GM18520 (cell line): Measurements from ENCODE around the gene BRD1.
"Not testable (repeated sequence)": the region's sequence is repeated elsewhere in the genome, so short reads cannot be mapped to it uniquely, and the experiment has no call there.

Experiments
- ATAC-seq: cut with Tn5 transposase; IDR thresholded peaks from one replicate; pipeline ENCODE4 v1.9.1; 2021; ENCODE audit not compliant: unreplicated experiment

BRD1 gene

GRCh38 chr22:49853981-49854831 is 26.5 kb upstream of the BRD1 start:
- ATAC-seq, result peak; percentile 18

GRCh38 chr22:49852898-49853894 is 25.5 kb upstream of the BRD1 start, which contains the start of gene ZBED4:
TSS of gene ZBED4 (plus strand) at chr22:49853844. CDS start at chr22:49883663, 29,819 bp downstream.
- peak; percentile 75 for ATAC-seq

DNA sequence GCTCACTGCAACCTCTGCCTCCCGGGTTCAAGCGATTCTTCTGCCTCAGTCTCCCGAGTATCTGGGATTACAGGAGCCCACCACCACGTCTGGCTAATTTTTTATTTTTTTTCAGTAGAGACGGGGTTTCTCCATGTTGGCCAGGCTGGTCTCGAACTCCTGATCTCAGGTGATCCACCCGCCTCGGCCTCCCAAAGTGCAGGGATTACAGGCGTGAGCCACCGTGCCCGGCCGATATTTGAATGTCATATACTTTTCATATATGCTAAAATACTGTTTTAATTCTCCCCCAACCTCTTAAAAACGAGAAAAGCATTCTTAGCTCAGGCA is 24.9 kb upstream of the BRD1 start:
- not testable (repeated sequence) for ATAC-seq

GRCh38 chr22:49850959-49851802 is 23.5 kb upstream of the BRD1 start:
- ATAC-seq, result no peak

DNA sequence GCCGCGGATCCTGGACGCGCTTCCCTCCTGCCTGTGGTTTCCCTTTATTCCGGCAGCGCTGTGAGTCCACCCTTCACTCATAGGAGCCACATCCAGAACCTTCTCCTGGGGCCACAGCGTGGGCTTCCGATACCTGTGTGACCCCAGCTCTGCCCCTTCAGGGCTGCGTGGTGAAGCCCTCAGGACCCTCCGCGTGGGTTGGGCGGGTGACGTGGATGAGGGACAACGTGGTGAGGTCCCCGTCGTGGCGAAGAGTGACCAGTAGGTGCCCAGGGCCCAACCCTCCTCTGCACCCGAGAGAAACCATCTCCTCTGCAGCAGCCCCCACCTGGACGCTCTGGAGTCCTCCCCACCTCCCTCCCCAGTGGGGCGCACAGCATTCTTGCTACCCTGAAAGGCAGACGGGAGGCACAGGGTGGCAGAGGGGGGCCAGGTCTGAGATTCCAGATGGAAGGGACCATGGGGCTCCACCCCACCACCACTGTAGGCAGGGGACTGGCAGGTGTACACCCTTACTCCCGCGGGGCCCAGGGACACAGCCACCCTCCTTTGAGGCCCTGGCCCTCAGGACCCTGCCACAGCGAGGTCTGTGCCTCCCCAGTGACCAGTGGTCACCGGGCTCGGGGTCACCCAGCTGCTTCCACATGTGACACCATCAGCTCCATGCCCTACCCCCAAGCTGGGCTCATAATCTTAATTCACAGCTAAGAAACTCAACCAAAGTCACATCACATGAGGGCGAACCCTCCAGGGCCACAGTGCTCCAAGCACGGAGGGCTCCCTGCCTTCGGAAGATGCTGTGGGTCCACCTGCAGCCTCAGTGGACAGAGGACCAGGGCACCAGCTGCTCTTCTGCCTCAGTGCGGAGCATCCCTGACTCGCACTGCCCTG is 22.6 kb upstream of the BRD1 start:
- no peak for ATAC-seq

DNA sequence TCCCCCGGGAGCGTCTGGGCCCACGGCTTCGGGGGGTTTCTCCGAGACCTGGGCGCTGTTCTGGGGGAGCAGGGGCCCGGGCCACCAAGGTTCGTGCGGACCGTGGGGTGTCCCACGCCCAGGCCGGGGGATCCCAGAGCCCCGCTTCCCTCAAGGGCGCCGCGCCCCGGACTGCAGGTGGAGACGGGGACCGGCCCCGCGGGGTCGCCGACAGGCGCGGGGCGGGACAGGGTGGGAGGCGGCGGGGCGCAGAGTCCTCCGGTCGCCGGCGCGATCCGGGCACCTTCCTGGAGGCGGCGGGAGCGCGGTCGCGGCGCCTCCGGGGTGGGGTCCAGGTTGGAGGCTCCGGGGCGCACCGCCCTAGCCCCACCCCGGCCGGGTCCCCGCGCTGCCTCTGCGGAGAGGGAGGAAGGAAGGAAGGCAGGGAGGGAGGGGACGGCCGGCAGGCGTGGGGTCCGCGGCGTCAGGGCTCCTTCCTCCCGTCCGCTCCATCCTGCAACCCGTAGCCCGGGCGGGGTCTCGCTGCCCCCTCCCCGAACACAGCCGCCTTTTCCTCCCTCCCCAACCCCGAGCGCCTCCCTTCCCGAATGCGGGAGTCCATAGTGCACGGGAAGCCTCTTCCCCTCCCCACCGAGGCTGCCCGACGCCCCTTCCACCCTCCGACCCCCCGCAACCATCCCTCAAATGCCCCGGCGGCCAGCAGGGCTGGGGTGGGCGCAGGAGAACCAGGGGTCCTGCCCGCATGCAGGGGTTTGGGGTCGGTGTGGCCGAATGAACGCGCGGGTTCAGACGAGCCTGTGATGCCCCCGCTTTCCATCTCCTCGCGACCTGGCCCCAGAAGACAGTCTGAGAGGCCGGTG is 21.7 kb upstream of the BRD1 start:
- no peak for ATAC-seq

GRCh38 chr22:49848690-49849160 is 21.1 kb upstream of the BRD1 start:
- ATAC-seq, result no peak

GRCh38 chr22:49847751-49848689 is 20.3 kb upstream of the BRD1 start:
- ATAC-seq, result no peak

DNA sequence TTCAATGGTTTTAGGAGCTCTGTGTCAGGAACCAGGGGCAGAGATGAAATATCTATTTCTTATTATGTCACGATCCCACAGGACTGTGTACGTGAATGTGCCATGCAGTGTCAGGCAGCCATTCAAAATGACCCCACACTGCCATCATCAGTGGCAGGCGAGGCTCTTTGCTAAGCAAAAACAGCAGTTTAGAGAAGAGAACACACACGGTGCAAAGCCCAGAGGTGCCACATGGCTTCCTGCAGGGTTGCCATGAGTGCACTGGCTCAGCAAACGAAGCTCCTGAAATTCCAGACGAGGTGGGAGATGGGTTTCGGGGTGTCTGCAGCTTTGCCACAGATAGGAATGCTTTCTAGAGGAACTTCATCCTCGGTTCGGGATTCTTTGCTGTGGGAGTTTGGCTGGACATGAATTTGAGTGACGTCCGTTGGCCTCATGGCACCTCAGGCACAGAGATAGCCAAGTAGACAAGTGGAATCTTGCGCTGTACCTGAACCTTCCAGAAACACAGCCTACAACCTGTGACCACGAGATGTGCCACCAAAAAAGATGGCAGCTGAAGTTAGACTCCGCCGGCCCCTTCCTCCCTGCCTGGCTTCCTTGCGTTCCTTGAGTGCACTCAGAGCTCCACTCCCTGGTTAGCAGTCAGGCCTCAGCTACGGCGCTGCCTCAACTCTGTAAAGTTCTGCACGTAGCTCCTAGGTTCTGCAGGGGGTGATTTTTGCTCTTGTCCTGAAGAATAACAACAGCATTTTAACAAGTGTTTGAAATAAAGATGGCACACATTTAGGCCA is 18.2 kb upstream of the BRD1 start:
- no peak for ATAC-seq

GRCh38 chr22:49845241-49845640 is 17.6 kb upstream of the BRD1 start:
- no peak for ATAC-seq

DNA sequence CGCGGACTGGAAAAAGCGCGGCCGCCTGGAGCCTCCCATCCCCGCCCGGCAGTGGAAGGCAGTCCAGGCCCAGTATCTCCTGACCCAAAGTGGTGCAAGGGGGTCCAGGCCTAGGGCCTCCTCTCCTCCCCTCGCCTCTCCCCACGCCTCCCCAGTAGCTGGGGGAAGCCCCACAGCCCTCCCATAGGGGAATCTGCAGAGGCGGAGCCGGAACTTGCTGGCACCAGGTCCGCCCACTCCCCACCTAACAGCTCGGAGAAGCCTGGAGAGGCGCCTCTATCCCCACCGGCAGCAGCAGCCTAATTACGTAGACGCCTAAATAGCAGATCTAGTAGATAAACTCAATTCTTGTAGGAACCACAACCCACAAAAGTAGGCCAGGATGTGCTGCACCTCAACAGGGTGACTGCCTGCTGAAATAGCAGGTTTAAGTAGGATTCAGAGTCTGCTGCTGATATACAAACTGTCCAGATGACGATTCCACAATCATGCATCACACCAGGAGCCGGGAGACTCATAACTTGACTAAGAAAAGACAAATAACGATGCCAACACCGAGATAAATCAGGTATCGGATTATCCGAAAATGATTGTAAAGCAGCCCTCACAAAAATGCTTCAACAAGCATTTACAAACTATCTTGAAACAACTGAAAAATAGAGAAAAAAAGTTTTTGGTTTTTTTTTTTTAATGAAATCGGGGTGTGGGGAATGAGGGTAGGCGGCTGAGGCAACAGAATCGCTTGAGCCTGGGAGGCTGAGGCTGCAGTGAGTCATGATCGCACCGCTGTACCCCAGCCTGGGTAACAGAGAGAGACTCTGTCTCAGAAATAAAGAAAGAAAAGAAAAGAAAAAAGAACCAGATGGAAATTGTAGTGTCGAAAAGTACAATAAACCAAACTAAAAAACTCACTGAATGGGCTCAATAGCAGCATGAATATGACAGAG is 11.4 kb upstream of the BRD1 start:
- ATAC-seq, result no peak

DNA sequence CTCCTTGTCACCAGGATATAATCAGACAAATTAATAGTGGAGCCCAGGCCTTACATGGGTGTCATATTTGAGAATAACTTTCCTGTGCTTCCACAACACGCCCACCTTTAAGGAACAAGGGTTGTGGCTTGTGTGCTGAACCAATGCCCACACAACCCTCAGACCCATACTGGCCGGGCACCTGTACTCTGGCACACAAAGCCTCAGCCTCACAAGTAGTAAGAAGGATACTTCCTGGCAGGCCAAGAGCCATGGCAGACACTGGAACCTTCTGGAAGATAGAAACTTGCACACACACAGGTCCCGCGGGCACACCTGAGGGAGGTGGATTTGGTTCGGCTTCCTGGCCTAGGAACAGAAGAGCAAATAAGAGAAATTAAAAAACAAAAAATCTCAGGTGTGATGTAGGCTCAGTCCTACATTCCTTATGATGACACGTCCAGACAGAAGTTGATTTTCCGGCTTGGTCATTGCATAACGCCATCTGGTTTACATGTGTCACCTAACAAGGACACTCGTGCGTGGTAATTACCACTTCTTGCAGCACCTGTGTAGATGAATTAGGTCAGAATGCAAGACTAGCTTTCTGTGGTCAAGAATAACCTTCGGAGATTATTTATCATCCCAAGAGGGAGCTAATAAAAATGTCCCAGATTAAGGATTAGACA is 5.8 kb upstream of the BRD1 start:
- ATAC-seq, result no peak

DNA sequence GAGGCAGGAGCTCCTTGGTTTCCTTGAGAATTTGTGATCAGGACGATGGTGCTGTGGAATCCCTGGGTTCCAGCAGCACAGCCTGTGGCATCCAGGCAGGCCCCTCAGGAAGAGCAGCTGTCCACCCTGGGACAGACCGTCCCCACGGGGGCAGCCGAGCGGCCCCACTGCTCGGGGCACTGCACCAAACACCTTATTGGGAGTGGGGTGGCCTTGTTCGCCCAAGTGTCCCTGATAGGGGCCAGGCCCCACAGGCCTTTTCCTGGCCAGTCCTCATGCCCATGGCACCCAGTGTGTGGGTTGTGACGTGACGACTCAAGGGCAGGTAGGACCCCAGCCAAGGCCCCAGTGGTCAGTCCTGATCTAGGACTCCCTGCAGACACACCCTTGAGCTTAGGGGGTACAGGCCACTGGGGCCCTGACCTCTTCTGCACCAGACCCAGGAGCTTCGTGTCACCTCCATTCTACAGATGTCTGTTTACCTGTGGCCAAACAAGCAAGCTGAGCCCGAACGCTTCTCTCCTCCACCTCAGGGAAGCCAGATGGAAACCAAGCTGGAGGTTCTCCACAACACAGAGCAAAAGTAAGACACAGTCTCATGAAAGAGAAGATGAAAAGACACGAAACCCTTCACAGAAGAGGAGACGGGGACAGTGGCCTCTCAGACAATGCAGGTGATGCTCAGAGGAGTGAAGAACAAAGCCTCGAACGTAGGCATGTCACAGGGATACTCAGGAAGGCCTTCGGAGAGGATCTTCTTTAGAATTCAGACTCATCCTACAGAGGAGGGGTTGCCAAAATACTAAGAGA is 1.6 kb upstream of the BRD1 start:
- no peak for ATAC-seq

GRCh38 chr22:49828599-49828965 is 909 bp upstream of the BRD1 start:
- no peak for ATAC-seq
